ENCODE measurements around the gene NF1. TPM values are rescaled to one million over a fixed set of nuclear protein-coding genes. Genes with fewer than 3 reads are reported as not detected.
"Not testable (repeated sequence)": the region's sequence is repeated elsewhere in the genome, so short reads cannot be mapped to it uniquely, and the experiment has no call there.

Gene NF1
- total RNA-seq, 1 donor from 2014 or later = 58.7 TPM

DNA sequence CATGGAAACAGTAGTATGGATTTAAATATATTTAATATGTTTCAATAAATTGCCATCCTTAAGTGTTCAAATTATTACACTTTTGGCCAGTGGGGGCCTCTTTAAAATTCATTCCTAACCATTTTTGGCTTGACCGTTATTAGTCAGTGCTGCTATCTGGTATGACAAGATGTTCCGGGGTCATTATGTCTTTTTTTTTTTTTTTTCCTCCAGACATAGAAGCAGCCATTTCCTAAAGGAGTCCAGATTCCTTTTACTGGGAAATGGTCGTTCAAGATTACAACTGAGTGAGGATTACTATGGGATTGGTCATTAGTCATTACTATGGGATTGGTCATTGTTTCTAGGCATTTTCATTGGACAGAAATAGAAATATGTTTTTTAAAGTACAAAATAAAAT, 53.4 kb downstream of the NF1 start:
- intact Hi-C loops (cut with DNase I) = no loop called here
- no peak overlapping the region for H3K27ac ChIP-seq
- no peaks in the 10 kb centered on the region for H3K9me3 ChIP-seq
- no peaks in the 10 kb centered on the region for H3K36me3 ChIP-seq
- TF ChIP-seq POLR2AphosphoS5 (IDR thresholded peaks at IDR 0.05; ENCODE audit: insufficient read depth in 1 of 2, low read depth in 1 of 2) (no peak), POLR2A (IDR thresholded peaks at IDR 0.05) (no peak)
- TF ChIP-seq, protein P1, sequence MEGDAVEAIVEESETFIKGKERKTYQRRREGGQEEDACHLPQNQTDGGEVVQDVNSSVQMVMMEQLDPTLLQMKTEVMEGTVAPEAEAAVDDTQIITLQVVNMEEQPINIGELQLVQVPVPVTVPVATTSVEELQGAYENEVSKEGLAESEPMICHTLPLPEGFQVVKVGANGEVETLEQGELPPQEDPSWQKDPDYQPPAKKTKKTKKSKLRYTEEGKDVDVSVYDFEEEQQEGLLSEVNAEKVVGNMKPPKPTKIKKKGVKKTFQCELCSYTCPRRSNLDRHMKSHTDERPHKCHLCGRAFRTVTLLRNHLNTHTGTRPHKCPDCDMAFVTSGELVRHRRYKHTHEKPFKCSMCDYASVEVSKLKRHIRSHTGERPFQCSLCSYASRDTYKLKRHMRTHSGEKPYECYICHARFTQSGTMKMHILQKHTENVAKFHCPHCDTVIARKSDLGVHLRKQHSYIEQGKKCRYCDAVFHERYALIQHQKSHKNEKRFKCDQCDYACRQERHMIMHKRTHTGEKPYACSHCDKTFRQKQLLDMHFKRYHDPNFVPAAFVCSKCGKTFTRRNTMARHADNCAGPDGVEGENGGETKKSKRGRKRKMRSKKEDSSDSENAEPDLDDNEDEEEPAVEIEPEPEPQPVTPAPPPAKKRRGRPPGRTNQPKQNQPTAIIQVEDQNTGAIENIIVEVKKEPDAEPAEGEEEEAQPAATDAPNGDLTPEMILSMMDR (IDR thresholded peaks at IDR 0.05) = no peak
- no peaks in the 10 kb centered on the region for H3K4me1 ChIP-seq
- DNase-seq (ENCODE audit: extremely low spot score in 2 of 2) = no peak
- H3K4me3 ChIP-seq = no peak overlapping the region
- H3K27me3 ChIP-seq = no peaks in the 10 kb centered on the region

DNA sequence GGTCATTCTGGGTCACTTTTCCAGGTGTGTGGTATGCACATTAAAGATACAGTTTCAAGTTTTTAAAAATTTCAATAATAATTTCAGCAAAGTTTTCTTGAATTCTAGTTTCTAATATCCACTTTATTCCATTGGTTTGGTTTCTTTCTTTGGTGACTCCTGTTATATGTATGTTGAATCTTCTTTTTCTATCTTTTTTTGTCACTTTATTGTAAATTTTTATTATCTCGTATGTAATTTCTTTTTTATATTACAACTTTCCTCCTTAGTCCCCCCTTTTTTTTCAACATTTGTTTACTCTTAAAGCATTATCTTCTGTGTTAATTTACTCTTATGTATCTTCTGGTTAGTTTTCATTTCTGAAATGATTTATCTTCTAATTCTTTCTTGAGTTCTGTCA, 57.5 kb downstream of the NF1 start:
- intact Hi-C loops (cut with DNase I) = no loop called here
- H3K9me3 ChIP-seq = no peaks in the 10 kb centered on the region
- DNase-seq (ENCODE audit: extremely low spot score in 2 of 2) = no peak
- H3K27me3 ChIP-seq = no peaks in the 10 kb centered on the region
- H3K27ac ChIP-seq = no peak overlapping the region
- no peak overlapping the region for H3K4me3 ChIP-seq
- no peaks in the 10 kb centered on the region for H3K36me3 ChIP-seq
- TF ChIP-seq POLR2AphosphoS5 (IDR thresholded peaks at IDR 0.05; ENCODE audit: insufficient read depth in 1 of 2, low read depth in 1 of 2) (no peak), POLR2A (IDR thresholded peaks at IDR 0.05) (no peak)
- TF ChIP-seq, protein P1 (IDR thresholded peaks at IDR 0.05) = no peak
- no peaks in the 10 kb centered on the region for H3K4me1 ChIP-seq

DNA sequence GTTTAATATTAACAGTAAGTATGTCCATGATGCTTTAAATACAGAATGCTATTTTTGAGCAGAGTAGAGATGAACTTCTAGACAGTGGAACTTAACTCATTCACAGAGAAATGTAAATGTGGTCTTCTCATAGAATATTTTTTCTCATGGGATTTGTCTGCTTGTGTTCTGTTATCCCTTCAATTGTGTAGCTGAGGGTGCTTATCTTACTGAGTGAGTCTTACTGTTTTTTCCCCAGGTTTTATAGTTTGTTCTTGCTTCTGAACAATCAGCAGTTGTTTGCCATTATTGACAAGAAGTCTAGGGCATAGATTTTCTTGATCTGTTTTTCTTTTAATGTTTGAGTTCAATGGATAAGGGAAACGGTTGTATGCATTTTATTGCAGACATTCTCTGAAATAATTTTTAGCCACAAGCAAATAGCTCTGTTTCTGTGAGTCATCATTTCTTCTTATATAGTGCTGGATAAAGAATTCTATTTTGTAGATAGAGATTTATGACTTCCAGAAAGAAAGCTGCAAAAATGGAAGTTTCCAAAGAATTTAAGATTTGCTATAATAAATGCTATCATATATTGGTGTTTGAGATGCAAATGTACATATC, 60.5 kb downstream of the NF1 start:
- Histone ChIP-seq H3K36me3 (peaks cover 0 to 3% of the 10 kb centered on the region in 2 donors), H3K9me3 (no peaks in the 10 kb centered on the region), H3K27me3 (no peaks in the 10 kb centered on the region), H3K4me3 (no peak overlapping the region), H3K27ac (no peak overlapping the region), H3K4me1 (no peaks in the 10 kb centered on the region)
- no peak for TF ChIP-seq POLR2A (IDR thresholded peaks at IDR 0.05)
- TF ChIP-seq, protein P1 (IDR thresholded peaks at IDR 0.05) = no peak
- no peak for TF ChIP-seq POLR2AphosphoS5 (IDR thresholded peaks at IDR 0.05; ENCODE audit: insufficient read depth in 1 of 2, low read depth in 1 of 2)
- intact Hi-C loops (cut with DNase I) = no loop called here
- DNase-seq (ENCODE audit: extremely low spot score in 2 of 2) = no peak

- Histone ChIP-seq H3K27ac (no peak overlapping the region), H3K4me3 (no peak overlapping the region), H3K9me3 (no peaks in the 10 kb centered on the region), H3K27me3 (no peaks in the 10 kb centered on the region), H3K36me3 (peaks cover 0 to 3% of the 10 kb centered on the region in 2 donors), H3K4me1 (no peaks in the 10 kb centered on the region)
- no peak for DNase-seq (ENCODE audit: extremely low spot score in 2 of 2)
- TF ChIP-seq POLR2A (IDR thresholded peaks at IDR 0.05) (no peak), POLR2AphosphoS5 (IDR thresholded peaks at IDR 0.05; ENCODE audit: insufficient read depth in 1 of 2, low read depth in 1 of 2) (no peak)
- TF ChIP-seq, protein P1 (IDR thresholded peaks at IDR 0.05) = no peak
- intact Hi-C loops (cut with DNase I) = no loop called here
These were observed 61.5 kb downstream of the NF1 start for GRCh38 chr17:31156326-31156725.

- H3K27ac ChIP-seq; H3K36me3 ChIP-seq; H3K9me3 ChIP-seq; H3K27me3 ChIP-seq; intact Hi-C loops (cut with DNase I); DNase-seq (ENCODE audit: extremely low spot score in 2 of 2); H3K4me1 ChIP-seq; H3K4me3 ChIP-seq: not testable (repeated sequence)
These were observed 62.1 kb downstream of the NF1 start for GRCh38 chr17:31156864-31157263.
